Activated T-cell treated with anti-CD3 and anti-CD28 coated beads, Interleukin-2, amount 50 U/mL, for 72 hours (primary cell): ENCODE data around the gene L1TD1. TPM values are rescaled to one million over a fixed set of nuclear protein-coding genes. Genes with fewer than 3 reads are reported as not detected.

Experiments
- ATAC-seq, 2 donors: fragments of 150-1000 bp; cut with Tn5 transposase; replicated peaks in 1 of 2; 2 replicates each; pipeline ENCODE4 v1.10.0; 2021; ENCODE audit warnings: moderate library complexity in 2 of 2, mild to moderate bottlenecking in 1 of 2
- DNase-seq, 2 donors: peaks; one replicate each; pipeline ENCODE4 v3.0.0; 2021 to 2022; ENCODE audit warnings: mixed read lengths in 1 of 2
- H3K27ac Mint-ChIP-seq: one replicate; pipeline ENCODE4 v1.8.0; 2022; ENCODE audit warnings: mild to moderate bottlenecking, moderate library complexity, mixed read lengths
- H3K27me3 Mint-ChIP-seq: one replicate; pipeline ENCODE4 v1.8.0; 2022; ENCODE audit warnings: low read depth, mixed read lengths
- H3K36me3 Mint-ChIP-seq, 2 donors: one replicate each; pipeline ENCODE4 v1.8.0; 2022; ENCODE audit warnings: mixed read lengths in 2 of 2, mild to moderate bottlenecking in 1 of 2; ENCODE audit not compliant: insufficient read depth in 2 of 2
- H3K4me1 Mint-ChIP-seq: one replicate; pipeline ENCODE4 v1.8.0; 2022; ENCODE audit warnings: low read depth, mixed read lengths
- H3K4me3 Mint-ChIP-seq, 2 donors: one replicate each; pipeline ENCODE4 v1.8.0; 2022; ENCODE audit warnings: mild to moderate bottlenecking in 2 of 2, mixed read lengths in 2 of 2, moderate library complexity in 2 of 2
- H3K9me3 Mint-ChIP-seq, 2 donors: one replicate each; pipeline ENCODE4 v1.8.0; 2022; ENCODE audit warnings: mixed read lengths in 2 of 2
- total RNA-seq, 2 donors: library from RNA; stranded (reverse); gene quantifications; one replicate each; pipeline ENCODE4 v1.2.3, GENCODE V29; 2022

L1TD1 gene
- total RNA-seq, 2 donors from 2014 or later: not detected

DNA sequence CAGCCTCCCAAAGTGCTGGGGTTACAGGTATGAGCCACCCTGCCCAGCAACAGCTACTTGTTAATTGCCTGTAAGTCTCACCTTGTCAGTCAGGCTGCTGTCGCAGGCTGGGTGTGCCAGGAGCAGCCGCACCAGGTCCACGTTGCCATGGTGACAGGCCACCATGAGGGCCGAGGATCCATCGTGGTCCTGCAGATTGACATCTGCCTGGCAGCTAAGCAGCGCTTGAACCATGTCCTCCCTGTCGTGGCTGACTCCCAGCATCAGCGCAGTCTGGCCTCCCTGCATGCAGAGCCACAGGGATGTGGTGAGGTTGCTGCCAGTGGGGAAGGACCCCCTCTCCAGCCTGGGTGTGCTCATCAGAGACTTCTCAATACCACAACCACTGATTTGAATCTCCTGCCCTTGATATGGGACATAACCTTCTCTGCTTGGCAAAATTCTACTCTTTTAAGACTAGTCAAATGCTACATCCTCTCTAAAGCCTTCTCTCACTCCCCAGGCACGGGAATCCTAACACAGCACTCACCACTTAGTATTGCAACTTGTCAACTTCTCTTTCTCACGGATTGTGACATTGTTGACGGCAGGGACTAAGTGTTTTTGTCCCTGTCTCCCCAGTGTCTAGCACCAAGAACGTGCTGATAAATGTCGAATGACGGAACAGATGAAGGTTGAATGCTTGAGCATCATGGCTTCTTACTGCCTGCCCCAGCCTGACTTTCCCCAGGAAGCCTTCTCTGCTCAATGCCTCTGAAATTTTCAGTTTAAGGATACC is 52.9 kb downstream of the L1TD1 start:
- H3K4me1 Mint-ChIP-seq: no peaks in the 10 kb centered on the region
- H3K36me3 Mint-ChIP-seq: no peaks in the 10 kb centered on the region
- no peaks in the 10 kb centered on the region for H3K27me3 Mint-ChIP-seq
- no peak overlapping the region for H3K4me3 Mint-ChIP-seq
- DNase-seq: no peak
- no peak overlapping the region for H3K27ac Mint-ChIP-seq
- no peak for ATAC-seq
- peaks cover 0 to 2% of the 10 kb centered on the region in 2 donors for H3K9me3 Mint-ChIP-seq

GRCh38 chr1:62250126-62250726 is 55.6 kb downstream of the L1TD1 start:
- Mint-ChIP-seq H3K4me3 (no peak overlapping the region), H3K27ac (no peak overlapping the region), H3K9me3 (no peaks in the 10 kb centered on the region), H3K4me1 (no peaks in the 10 kb centered on the region), H3K27me3 (no peaks in the 10 kb centered on the region), H3K36me3 (no peaks in the 10 kb centered on the region)
- ATAC-seq (no peak), DNase-seq (no peak)

GRCh38 chr1:62259551-62259950 is 64.9 kb downstream of the L1TD1 start:
- Mint-ChIP-seq H3K4me1 (no peaks in the 10 kb centered on the region), H3K36me3 (no peaks in the 10 kb centered on the region), H3K27me3 (no peaks in the 10 kb centered on the region), H3K4me3 (no peak overlapping the region), H3K27ac (no peak overlapping the region), H3K9me3 (peaks cover 0 to 2% of the 10 kb centered on the region in 2 donors)
- DNase-seq (no peak), ATAC-seq (no peak)

DNA sequence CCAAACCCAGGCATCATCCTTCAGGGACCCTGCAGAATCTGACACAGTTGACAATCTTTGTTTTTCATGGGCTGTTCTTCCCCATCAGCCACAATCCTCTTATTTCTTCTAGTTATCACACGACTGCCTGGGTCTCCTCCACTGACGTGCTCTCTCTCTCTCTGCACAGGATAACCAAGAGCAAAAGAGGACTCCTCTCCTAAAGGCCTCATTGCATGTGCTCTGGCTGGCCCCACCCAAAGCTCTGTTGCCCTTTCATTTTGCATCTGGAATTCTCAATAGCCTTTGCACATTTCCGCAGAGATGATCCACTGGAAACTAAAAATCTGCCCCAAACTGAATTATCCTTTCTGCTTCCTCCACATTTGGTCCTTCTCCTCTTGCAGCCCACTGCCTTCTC is 66.0 kb downstream of the L1TD1 start:
- DNase-seq: no peak
- Mint-ChIP-seq H3K27me3 (no peaks in the 10 kb centered on the region), H3K27ac (no peak overlapping the region), H3K4me1 (no peaks in the 10 kb centered on the region), H3K4me3 (no peak overlapping the region), H3K9me3 (peaks cover 0 to 2% of the 10 kb centered on the region in 2 donors), H3K36me3 (no peaks in the 10 kb centered on the region)
- ATAC-seq: no peak

Other genes starting within 250 kb of the L1TD1 start
- not detected for gene KANK4, start 124.6 kb downstream of the L1TD1 start, total RNA-seq
- gene USP1, start 242.2 kb downstream of the L1TD1 start, total RNA-seq: 10 to 100 TPM; 74.8 to 84.3 TPM